Astrocyte of the cerebellum (primary cell): ENCODE measurements around the gene RASSF9.
A peak's percentile ranks its signal among the peaks of the same experiment; 100 is the strongest.

Experiments
- DNase-seq: peaks from one replicate; pipeline ENCODE4 v3.0.0-alpha.2; 2011; ENCODE audit warnings: low read depth
- H3K4me3 ChIP-seq: 2 replicates; pipeline ENCODE4 v1.5.1; 2011; ENCODE audit warnings: mild to moderate bottlenecking, low read depth, low read length, moderate library complexity
- in situ Hi-C: cut with HindIII; loops from 2 replicates; pipeline ENCODE4 v1.10.0; 2017; ENCODE audit warnings: low sequenced_read_pairs
- TF ChIP-seq, protein P1 (sequence below): IDR thresholded peaks from 2 replicates; pipeline ENCODE4 v1.5.1; 2012; ENCODE audit warnings: low read length, low read depth, moderate library complexity, mild to moderate bottlenecking; ENCODE audit errors: missing control alignments

Gene RASSF9

DNA sequence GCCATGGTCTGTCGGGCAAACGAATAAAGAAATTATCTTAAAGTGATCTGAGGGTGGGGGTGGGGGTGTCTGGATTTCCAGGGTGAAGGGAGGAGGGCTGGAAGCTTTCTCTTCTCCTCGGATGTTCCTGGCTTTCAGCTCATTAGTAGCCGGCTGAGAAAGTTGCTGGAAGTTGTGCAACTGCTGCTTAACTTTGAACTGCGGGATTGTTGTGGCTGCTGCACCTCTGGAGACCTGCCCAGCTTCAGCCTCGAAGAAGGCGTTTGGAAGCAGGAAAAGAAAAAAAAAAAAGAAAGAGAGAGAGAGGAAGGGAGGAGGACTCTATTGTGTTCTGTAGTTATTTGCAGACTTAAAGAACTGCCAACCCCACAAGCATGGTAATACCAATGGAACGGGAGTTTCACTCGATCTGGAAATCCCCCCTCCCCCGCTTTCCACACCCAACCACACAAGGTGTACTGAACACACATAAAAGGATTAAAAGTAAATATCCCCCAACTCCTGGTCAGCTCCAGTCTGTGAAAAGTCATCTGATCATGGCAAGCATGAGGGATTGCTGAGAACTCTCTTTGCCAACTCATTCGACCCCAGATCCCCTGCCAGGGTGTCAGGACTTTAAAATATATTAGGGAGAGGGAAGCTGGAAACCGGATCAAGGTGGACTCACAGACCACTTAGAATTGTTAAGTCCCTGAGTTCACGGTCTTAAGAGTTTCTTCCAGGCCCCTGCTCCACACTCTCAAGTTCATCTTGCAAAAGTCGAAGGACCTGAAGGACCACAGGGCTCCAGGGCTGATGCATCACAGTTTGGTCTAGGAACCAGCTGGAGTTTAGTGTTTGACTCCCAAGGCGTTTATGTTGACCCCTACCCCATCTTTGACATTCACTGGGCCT, at the start of gene RASSF9:
Gene RASSF9, minus strand, starts transcription at position 213 of the 894 bp plus-strand sequence. Its CDS starts 208 bp downstream, at position 5.
- in situ Hi-C loops = no loop called here
- TF ChIP-seq, protein P1, sequence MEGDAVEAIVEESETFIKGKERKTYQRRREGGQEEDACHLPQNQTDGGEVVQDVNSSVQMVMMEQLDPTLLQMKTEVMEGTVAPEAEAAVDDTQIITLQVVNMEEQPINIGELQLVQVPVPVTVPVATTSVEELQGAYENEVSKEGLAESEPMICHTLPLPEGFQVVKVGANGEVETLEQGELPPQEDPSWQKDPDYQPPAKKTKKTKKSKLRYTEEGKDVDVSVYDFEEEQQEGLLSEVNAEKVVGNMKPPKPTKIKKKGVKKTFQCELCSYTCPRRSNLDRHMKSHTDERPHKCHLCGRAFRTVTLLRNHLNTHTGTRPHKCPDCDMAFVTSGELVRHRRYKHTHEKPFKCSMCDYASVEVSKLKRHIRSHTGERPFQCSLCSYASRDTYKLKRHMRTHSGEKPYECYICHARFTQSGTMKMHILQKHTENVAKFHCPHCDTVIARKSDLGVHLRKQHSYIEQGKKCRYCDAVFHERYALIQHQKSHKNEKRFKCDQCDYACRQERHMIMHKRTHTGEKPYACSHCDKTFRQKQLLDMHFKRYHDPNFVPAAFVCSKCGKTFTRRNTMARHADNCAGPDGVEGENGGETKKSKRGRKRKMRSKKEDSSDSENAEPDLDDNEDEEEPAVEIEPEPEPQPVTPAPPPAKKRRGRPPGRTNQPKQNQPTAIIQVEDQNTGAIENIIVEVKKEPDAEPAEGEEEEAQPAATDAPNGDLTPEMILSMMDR = no peak
- H3K4me3 ChIP-seq = peak within 1 kb of the TSS; percentile 58
- peak; percentile 96 for DNase-seq

DNA sequence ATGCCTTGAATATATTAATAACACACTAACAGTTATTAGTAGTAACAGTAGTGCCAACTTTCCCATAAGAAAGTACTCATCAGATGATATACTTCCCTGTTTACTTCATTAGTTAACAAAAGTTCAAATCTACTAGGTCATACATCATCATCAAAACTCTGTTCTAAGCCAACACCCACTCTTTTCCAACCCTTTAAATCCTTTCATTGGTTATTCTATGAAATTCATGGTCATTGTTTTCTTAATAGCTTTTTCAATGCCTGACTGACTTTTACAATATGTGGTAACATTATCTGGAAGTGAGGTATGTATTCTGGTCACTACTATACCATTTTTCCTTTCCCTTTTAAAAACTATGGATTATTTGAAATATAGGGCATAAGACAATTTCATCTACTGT, 47.6 kb upstream of the RASSF9 start:
- H3K4me3 ChIP-seq = no peak overlapping the region
- DNase-seq = no peak
- TF ChIP-seq, protein P1 = no peak
- in situ Hi-C loops = no loop called here

DNA sequence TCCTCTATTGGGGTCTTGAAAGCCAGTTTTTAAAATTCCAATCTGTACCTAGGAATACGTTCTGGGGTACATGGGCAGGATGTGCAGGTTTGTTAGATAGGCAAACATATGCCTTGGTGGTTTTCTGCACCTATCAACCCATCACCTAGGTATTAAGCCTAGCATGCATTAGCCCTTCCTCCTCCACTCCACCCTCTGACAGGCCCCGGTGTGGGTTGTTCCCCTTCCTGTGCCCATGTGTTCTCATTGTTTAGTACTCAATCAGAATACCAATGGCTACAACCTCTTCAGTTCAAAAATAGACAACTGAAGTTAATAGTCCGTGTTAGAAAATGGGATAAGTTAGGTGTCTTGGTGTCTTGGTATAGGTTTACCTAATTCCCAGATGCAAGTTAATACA, 41.2 kb upstream of the RASSF9 start:
- no peak overlapping the region for H3K4me3 ChIP-seq
- in situ Hi-C loops = no loop called here
- DNase-seq = no peak
- TF ChIP-seq, protein P1 = no peak

DNA sequence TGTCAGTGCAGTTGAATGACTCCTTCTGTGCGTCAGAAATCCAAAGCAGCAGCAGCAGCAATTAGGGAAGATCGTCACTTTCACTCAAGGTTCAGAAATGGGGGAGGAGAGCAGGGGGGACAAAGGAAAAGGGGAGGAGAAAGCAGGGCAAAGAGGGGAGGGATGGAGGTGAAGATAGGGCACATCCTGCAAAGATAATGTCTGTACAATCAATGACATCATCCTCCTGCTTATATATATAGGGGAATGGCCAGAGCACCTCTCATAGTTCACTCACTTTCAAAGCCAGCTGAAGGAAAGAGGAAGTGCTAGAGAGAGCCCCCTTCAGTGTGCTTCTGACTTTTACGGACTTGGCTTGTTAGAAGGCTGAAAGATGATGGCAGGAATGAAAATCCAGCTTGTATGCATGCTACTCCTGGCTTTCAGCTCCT, 37.8 kb upstream of the RASSF9 start, which contains the start of gene NTS:
Gene NTS, plus strand, starts transcription at position 265 of the 431 bp plus-strand sequence. Its CDS starts 109 bp downstream, at position 374.
- DNase-seq = no peak

DNA sequence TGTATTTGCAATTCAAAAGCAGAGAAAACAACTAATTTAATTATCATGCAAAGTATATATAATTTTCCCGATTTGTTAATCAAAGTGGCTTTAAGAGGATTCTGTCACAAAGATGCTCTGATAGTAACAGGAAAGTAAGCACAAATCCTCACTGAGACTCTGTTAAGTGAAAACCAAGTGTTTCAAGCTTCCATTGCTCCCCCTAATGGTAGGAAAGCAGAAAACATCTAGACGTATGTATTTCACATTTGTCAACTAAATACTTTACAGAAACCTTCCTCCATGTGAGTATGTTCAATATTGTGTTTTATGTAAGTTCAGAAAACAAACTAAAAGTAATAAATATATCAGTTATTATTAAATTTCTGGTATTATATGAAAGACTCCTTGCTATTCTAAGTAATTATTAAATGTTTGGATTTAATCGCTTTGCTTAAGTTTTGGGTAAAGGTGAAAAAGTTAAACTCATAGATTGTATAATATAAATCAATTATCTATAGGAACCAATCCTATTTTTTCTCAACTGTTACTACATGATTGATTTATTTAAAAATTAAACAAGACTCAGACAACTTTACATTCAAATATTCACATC, 36.4 kb upstream of the RASSF9 start:
- TF ChIP-seq, protein P1 = peak; percentile 64
- in situ Hi-C loops = loop anchor here (25.0 kb wide), 2 partner anchors 310 to 385 kb away; no protein-coding TSS in a partner anchor
- H3K4me3 ChIP-seq = no peak overlapping the region
- peak; percentile 49 for DNase-seq

More for the DNA sequence above, 37.8 kb upstream of the RASSF9 start, which contains the start of gene NTS:
- TF ChIP-seq, protein P1 = peak; percentile 17
- in situ Hi-C loops = loop anchor here (25.0 kb wide), 2 partner anchors 312 to 387 kb away; no protein-coding TSS in a partner anchor
- H3K4me3 ChIP-seq = no peak within 1 kb of the TSS

DNA sequence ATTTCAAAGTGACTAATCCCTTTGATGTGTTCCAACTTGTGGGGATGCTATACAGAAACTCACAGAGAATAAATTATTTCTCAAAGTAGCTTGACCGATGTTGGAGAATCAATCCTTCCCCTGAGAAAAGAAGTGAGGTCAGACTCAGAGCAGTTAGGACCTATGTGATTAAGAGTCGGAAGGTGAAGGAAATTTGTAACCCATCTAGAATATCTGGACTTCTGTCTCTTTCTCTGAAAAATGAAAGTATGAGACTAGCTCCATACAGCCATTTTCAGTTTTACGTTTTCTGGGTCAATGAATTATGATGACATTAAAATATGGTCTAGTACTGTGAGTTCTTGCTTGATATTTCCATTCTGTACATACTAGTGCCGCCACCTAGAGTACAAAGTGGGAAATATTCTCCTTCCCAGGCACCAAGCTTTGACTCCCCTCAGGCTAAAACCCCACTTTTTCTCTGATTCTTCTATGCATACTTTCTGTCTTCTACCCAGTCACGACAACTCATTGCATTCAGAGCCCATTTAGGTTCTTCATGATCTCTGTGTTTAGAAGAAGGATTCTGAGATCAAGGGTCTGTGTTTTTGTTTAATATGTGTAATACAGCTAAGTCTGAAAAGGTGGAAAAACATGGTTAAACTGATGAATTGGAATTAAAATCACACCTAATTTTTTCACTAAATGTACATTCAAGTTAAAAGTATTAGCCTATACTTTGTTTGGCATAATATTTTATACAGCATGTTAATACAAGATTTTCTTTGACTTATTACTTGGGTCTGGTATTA, 31.0 kb upstream of the RASSF9 start:
- TF ChIP-seq, protein P1 = peak; percentile 76
- peak; percentile 67 for DNase-seq
- in situ Hi-C loops = loop anchor here (25.0 kb wide), 2 partner anchors 305 to 380 kb away; no protein-coding TSS in a partner anchor
- H3K4me3 ChIP-seq = no peak overlapping the region
